K562 (cell line): ENCODE results near the gene KCTD13.

ENCODE experiments used
- MYC ChIP-seq, 2 experiments: fragments of 250-450 bp in 1 of 2; sonication (Bioruptor Pico) in 1 of 2; IDR thresholded peaks; 2 replicates each; pipeline versions ENCODE4 v1.5.1 to v1.6.1; 2012 to 2021; ENCODE audit warnings: low read depth in 2 of 2, borderline replicate concordance in 1 of 2, improper control_type of control experiment in 1 of 2, low read length in 1 of 2, mild to moderate bottlenecking in 1 of 2, moderate library complexity in 1 of 2
- SRF ChIP-seq, 2 experiments: fragments of 250-450, 450-650 bp in 1 of 2; sonication (Bioruptor Pico) in 1 of 2; sonication (generic) in 1 of 2; formaldehyde crosslinking; IDR thresholded peaks; 2 replicates each; pipeline versions ENCODE4 v1.5.0 to v1.5.1; 2020 to 2022; ENCODE audit warnings: mild to moderate bottlenecking in 1 of 2, missing genetic modification reagents in 1 of 2

DNA sequence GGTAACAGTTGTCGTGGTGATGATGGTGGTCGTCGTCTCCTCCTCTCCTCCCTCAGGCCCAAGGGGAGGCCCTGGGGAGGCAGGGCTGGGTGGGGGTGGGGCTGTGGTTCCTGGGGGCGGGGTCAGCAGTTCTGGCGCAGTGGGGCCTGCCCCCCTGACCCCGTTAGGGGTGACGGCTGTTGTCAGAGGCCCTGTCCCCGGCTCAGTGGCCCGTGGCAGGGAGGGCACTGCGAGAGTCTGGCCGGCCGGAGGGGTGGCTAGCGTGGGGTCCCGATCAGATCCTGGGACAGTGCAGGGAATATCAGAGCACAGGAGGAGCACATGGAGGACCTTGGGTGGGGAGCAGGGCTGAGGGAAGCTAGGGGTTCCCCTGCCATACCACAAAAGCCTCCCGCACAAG is 29.2 kb downstream of the KCTD13 start:
- no peak for TF ChIP-seq SRF (CRISPR knock-in tag; IDR thresholded peaks at IDR 0.05)
- no peak for TF ChIP-seq MYC (IDR thresholded peaks at IDR 0.05; ENCODE audit: low read depth, low read length)
- TF ChIP-seq MYC (CRISPR knock-in tag; IDR thresholded peaks at IDR 0.05; ENCODE audit: borderline replicate concordance, low read depth): no peak
